Measurements from ENCODE around the gene CHADL.
A peak's percentile ranks its signal among the peaks of the same experiment; 100 is the strongest.

The CHADL gene

DNA sequence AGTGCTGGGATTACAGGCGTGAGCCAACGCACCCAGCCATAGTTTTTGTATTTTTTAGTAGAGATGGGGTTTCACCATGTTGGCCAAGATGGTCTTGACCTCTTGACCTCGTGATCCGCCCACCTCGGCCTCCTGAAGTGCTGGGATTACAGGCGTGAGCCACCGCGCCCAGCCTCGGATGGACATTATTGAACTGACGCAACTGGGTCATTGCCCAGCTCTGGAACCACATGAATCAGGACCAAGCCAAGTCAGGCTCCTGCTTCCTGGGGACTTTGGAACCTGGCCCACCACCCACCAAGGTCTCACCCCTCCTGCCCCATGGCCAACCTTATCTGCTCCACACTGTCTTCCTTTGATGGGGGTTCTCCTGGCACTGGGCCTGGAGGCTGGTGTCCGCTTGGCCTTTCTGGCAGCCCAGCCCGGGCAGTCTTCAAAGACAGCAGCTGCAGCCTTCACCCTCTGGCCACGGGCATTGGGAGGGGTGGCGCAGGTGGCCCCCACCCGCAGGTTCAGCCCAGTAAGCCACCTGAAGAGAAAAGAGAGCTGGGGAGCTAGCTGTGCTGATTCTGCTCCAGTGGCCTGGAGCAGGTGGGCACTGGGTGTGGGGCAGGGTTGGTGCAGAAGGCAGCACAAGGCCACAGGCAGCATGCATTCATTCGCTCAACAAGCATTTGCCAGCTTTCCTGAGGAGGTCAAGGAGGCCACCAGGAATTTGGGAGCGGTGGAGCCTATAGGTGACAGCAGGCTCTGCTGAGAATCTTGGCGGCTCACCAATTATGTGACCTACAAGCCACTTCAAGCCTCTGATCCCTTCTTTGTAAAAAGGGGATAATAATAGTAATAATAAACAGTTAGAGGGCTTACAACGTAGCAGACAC, 5.7 kb downstream of the CHADL start:
- DNase-seq (ENCODE audit: low read depth, low spot score): no peak
- no peak overlapping the region for H3K27ac ChIP-seq

DNA sequence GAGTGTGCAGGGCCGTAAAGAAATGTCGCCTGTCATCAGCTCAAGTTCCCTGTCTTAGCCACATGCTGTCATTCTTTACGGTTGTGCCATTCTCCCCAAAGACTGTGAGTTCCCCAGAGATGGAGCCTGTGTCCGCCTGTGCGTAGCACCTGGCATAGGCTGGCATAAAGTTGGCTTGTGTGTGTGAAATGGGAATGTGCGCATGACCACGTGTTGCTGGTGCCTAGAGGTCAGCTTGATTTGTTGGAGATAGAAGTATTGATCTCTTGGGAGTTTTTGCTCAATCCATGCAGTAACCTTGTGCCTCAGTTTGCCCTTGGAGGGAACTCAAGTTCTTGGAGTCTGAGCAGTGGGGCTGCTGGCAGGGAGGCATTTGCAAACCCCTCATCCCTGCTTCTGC, 9.4 kb downstream of the CHADL start:
- DNase-seq (ENCODE audit: low read depth, low spot score): no peak
- no peak overlapping the region for H3K27ac ChIP-seq

DNA sequence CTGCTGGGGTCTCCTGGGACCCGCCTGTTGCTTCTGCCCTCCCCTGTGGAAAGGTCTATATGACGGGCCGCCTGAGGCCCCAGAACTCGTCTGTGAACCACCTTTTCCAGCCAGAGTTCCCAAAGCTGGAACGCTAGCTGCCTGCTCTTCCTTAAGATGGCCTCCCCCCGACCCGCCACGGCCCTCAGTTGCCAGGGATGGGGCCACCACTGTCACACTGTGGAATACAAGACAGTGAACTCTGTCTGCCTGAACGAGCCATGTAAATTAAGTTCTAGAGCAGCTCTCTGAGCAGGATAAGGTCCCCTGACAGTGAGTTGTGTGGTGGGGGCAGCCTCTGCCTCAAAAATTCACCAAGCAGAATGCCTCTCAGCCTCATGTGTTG, 10.3 kb downstream of the CHADL start:
- no peak overlapping the region for H3K27ac ChIP-seq
- DNase-seq (ENCODE audit: low read depth, low spot score): no peak

DNA sequence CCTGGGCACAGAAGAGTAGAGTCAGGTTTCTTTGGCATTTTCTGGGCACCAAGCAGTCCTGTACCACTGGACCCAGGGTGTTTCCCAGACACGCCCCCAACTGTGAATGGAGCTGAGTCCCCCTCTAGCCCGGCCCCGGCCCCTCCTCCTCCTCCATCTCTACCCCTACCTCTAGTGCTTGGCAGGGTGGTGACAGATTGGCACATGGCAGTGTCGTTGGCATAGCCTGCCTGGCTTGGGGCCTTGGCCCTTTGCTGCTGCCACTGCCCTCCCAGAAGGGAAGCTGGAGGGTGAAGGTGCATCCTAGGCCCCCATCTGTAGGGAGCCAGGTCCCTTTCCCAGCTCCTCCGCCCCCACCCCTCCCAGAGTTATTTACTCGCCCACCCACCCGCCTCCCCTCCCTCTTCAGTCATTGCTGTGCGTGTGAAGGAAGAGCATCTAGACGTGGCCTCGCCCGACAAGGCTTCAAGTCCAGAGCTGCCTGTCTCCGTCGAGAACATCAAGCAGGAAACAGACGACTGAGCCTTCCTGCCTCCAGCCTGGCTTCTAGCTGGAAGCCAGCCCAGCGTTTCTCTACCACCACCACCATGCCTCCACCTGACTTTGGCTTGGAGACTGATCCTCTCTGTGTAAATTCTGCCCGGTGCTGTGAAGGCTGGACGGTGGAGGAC, 10.9 kb downstream of the CHADL start:
- no peak for DNase-seq (ENCODE audit: low read depth, low spot score)
- no peak overlapping the region for H3K27ac ChIP-seq

DNA sequence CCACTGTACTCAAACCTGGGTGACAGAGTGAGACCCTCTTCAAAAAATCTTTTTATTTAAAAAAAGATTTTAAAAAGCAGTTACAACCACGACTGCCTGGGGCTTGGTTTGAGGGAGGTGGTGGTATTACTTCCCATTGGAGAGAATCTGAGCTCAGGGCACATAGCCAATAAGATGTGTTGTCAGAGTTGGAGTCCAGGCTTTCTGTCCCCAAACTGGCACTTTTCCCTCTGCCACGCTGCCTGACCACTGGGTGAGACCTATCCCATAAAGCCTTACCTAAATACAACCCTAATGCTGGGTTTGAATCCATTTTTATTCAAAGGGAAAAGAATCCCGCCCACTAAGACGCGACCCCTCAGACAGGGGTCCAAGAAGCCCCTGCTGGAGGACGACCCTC, 11.5 kb downstream of the CHADL start:
- no peak overlapping the region for H3K27ac ChIP-seq
- DNase-seq (ENCODE audit: low read depth, low spot score): no peak

DNA sequence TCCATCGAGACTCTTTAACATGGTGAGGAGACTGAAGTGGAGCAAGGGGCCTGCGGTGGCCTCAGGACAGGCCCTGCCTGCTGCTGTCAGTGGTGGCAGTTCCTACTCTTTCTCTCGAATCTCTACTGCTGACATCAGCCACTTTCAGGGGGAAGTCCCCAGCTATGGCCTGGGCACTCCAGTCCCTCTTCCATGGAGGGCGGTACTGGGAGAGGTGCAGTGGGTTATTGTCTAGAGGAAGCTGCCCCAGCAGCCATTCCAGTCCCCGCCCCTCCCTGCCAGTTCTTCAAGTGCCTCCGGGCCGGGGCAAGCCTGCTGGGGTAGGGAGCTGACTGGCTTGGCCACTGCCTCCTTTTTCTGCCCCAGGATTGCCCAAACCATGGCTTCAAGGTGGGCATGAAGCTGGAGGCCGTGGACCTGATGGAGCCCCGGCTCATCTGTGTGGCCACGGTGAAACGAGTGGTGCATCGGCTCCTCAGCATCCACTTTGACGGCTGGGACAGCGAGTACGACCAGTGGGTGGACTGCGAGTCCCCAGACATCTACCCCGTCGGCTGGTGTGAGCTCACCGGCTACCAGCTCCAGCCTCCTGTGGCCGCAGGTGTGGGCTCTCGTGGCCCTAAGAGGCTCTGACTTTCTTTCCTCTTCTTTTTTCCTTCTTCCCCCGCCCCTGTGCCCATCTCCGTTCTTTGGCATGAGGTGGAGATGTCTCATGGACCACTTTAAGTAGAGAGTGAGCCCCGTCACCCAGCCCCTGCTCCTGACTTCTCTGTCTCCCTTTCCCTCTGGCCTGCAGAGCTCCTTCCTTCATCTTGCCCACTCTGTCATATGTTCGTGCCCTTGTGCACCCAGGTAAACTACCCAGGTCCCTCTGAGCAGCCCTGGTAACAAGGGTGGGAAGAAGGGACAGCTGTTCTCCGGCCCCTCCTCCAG, 13.7 kb downstream of the CHADL start:
- H3K27ac ChIP-seq: no peak overlapping the region
- no peak for DNase-seq (ENCODE audit: low read depth, low spot score)

- DNase-seq (ENCODE audit: low read depth, low spot score): no peak
- no peak overlapping the region for H3K27ac ChIP-seq
Observed at GRCh38 chr22:41223535-41223934, 17.2 kb downstream of the CHADL start.

GRCh38 chr22:41222846-41223507, 17.8 kb downstream of the CHADL start:
- no peak for DNase-seq (ENCODE audit: low read depth, low spot score)
- H3K27ac ChIP-seq: no peak overlapping the region

GRCh38 chr22:41217553-41218157, 23.1 kb downstream of the CHADL start:
- peak overlapping the region; percentile 100 for H3K27ac ChIP-seq
- peak; percentile 71 for DNase-seq (ENCODE audit: low read depth, low spot score)

- peak overlapping the region; percentile 100 for H3K27ac ChIP-seq
- no peak for DNase-seq (ENCODE audit: low read depth, low spot score)
Observed at GRCh38 chr22:41216984-41217383, 23.7 kb downstream of the CHADL start.

DNA sequence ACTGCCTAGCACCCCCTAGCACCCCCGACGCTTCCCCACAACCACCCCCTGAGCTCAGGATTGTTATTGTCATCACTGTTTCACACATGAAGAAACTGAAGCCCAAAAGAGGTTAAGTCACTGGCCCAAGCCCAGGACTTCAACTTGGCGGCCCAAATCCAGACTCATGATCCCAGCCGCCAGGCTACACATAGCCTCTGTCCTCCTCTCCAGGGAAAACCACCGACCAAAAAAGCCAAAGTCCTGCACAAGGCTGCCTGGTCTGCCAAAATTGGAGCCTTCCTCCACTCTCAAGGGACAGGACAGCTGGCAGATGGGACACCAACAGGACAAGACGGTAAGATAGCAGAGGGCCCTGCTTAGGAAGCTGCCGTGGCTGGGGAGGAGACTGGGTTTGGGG, 24.8 kb downstream of the CHADL start:
- H3K27ac ChIP-seq: peak overlapping the region; percentile 100
- DNase-seq (ENCODE audit: low read depth, low spot score): no peak

GRCh38 chr22:41215409-41215808, 25.3 kb downstream of the CHADL start:
- no peak overlapping the region for H3K27ac ChIP-seq
- DNase-seq (ENCODE audit: low read depth, low spot score): no peak

DNA sequence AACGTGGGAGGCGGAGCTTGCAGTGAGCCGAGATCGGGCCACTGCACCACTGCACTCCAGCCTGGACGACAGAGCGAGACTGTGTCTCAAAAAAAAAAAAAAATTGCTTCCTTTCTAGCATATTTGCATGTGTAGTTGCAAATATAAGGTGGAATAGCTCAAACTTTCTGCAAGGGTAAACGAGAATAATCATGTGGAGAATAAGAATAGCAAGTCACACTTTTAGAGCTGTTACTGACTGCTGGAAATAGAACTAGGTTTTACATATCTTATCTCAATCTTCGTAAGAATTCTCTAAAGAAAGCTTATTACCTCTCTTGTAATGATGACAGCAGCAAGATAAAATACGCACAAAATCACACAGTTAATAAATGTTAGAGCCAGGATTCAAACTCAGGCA, 34.0 kb downstream of the CHADL start:
- no peak overlapping the region for H3K27ac ChIP-seq
- DNase-seq (ENCODE audit: low read depth, low spot score): no peak

GRCh38 chr22:41204992-41205900, 35.5 kb downstream of the CHADL start, which contains the start of gene L3MBTL2:
L3MBTL2 (plus strand) TSS chr22:41205312; CDS start chr22:41205363, 51 bp downstream.
- peak; percentile 75 for DNase-seq (ENCODE audit: low read depth, low spot score)
- peak within 1 kb of the TSS; percentile 69 for H3K27ac ChIP-seq

GRCh38 chr22:41204066-41204465, 36.7 kb downstream of the CHADL start:
- DNase-seq (ENCODE audit: low read depth, low spot score): no peak
- H3K27ac ChIP-seq: no peak overlapping the region

DNA sequence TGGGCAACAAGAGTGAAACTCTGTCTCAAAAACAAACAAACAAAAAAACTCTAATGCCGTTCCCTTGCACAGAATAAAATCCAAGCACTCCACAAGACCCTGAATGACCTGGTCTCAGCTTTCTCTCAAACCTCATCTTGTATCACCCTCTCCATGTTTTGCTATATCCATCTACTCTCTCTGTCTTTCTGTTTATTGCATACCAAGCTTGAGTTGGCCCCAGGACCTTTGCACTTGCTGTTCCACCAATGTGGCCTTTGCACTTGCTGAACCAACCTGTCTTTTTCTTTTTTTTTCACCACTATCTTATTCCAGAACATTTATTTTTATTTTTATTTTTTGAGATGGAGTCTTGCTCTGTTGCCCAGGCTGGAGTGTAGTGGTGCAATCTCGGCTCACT, 37.6 kb downstream of the CHADL start:
- DNase-seq (ENCODE audit: low read depth, low spot score): no peak
- no peak overlapping the region for H3K27ac ChIP-seq

GRCh38 chr22:41201141-41201540, 39.6 kb downstream of the CHADL start:
- DNase-seq (ENCODE audit: low read depth, low spot score): peak; percentile 27
- no peak overlapping the region for H3K27ac ChIP-seq

DNA sequence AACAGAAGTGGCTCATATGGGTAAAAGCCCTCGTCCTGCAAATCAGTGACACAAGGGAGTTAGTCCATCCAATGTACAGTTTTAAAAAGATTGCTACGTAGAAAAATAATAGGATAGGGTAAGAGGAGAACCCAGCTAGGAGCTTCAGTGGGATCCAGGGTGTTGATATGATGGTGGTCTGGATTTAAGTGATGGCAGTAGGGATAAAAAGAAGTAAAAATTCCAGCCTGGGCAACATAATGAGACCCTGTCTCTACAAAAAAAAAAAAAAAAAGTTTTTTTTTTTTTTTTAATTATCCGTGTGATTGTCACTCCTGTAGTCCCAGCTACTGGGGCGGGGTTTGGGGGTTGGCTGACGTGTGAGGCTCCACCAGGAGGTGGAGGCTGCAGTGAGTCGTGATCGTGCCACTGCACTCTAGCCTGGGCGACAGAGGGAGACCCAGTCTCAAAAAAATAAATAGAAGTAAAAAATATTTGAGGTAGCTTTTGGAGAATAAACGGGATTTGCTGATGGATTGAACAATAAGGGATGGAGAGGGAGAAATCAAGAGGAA, 42.6 kb downstream of the CHADL start:
- DNase-seq (ENCODE audit: low read depth, low spot score): no peak
- H3K27ac ChIP-seq: no peak overlapping the region

Measured in epithelial cell of prostate (primary cell).